ENCODE measurements around the gene PHLDB2.

The PHLDB2 gene

DNA sequence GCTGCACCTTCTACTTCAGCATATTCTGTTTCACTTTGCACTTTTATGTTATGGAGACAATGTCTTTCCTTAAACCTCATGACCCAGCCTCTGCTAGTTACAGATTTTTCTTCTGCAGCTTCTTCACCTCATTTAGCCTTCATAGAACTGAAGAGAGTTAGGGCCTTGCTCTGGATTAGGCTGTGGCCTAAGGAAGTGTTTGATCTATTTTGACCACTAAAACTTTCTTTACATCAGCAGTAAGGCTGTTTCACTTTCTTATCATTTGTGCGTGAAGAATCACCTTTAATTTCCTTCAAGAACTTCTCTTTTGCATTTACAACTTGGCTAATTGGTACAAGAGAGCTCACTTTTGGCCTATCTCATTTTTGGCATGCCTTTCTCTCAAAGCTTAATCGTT is 40.9 kb downstream of the PHLDB2 start:
- DNase-seq (ENCODE audit: low spot score) = no peak
- TF ChIP-seq, protein P1, sequence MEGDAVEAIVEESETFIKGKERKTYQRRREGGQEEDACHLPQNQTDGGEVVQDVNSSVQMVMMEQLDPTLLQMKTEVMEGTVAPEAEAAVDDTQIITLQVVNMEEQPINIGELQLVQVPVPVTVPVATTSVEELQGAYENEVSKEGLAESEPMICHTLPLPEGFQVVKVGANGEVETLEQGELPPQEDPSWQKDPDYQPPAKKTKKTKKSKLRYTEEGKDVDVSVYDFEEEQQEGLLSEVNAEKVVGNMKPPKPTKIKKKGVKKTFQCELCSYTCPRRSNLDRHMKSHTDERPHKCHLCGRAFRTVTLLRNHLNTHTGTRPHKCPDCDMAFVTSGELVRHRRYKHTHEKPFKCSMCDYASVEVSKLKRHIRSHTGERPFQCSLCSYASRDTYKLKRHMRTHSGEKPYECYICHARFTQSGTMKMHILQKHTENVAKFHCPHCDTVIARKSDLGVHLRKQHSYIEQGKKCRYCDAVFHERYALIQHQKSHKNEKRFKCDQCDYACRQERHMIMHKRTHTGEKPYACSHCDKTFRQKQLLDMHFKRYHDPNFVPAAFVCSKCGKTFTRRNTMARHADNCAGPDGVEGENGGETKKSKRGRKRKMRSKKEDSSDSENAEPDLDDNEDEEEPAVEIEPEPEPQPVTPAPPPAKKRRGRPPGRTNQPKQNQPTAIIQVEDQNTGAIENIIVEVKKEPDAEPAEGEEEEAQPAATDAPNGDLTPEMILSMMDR (conservative IDR thresholded peaks at IDR 0.05; ENCODE audit: low read depth) = no peak
- ChIA-PET CTCF (interaction anchor here (0.6 to 1.1 kb wide), 2 partner anchors 13 to 35 kb away, joined by 3 to 4 read pairs; no protein-coding TSS in a partner anchor), POLR2A (ENCODE audit: low non-redundant PET) (no interaction called here)
- H3K27ac ChIP-seq = no peak overlapping the region

DNA sequence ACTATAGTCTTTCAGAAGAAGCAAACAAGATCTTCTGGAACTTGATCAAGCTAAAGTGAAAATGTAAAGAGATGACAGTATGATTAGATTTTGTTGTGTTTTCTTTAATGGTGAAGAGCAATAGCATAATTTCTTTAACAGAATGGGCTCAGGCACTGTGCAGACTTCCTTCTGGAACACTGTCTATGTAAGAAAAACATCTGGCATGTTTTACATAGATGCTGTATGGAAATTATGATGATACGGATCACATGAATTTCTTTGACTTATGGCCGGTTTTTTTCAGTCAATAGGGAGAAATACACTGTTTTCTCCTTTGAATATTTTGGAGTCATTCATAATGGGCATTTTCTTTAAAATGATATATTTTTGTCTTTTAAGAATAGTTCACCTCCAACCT is 42.6 kb downstream of the PHLDB2 start:
- ChIA-PET POLR2A (ENCODE audit: low non-redundant PET) (no interaction called here), CTCF (no interaction called here)
- no peak for DNase-seq (ENCODE audit: low spot score)
- TF ChIP-seq, protein P1 (conservative IDR thresholded peaks at IDR 0.05; ENCODE audit: low read depth) = no peak
- no peak overlapping the region for H3K27ac ChIP-seq

DNA sequence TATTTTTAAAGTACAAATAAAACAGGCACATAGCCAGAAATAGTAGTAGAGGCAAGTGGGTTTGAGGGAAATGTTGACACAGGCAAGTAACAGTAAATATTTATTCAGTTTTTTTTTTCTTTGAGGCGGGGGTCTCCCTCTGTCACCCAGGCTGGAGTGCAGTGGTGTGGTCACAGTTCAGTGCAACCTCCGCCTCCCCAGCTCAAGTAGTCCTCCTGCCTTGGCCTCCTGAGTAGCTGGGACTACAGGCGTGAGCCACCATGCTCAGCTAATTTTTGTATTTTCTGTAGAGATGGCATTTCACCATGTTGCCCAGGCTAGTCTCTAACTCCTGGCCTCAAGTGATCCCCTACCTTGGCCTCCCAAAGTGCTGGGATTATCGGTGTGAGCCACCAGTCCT is 43.5 kb downstream of the PHLDB2 start:
- TF ChIP-seq, protein P1 (conservative IDR thresholded peaks at IDR 0.05; ENCODE audit: low read depth) = no peak
- POLR2A ChIA-PET (ENCODE audit: low non-redundant PET) = no interaction called here
- CTCF ChIA-PET = interaction anchor here (1.2 kb wide), 1 partner anchor 14 kb away, joined by 4 read pairs; no protein-coding TSS in a partner anchor
- peak overlapping the region; percentile 96 for H3K27ac ChIP-seq
- DNase-seq (ENCODE audit: low spot score) = no peak

DNA sequence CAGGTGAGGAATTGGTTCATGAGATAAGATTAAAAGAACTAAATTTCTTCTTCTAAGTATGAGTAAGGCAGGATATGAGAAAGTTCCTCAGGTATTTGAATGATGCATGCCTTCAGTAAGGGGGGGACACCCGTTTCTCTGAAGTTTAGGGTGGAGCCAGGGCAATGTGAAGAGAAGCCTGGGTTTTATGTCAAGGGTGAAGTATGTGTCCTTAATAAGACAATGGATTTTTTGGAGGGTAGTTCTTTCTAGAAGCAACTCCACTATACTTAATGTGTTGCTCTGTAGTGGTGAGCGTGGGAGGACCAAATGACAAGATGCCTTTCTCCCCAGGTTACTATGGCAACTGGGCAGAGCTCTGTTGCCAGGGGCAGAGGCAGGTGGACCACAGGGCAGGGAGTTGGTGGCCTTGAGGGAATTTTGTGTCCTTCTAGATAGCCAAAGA is 44.0 kb downstream of the PHLDB2 start:
- ChIA-PET POLR2A (ENCODE audit: low non-redundant PET) (no interaction called here), CTCF (interaction anchor here (1.2 kb wide), 1 partner anchor 14 kb away, joined by 4 read pairs; no protein-coding TSS in a partner anchor)
- H3K27ac ChIP-seq = peak overlapping the region; percentile 96
- DNase-seq (ENCODE audit: low spot score) = peak; percentile 92
- TF ChIP-seq, protein P1 (conservative IDR thresholded peaks at IDR 0.05; ENCODE audit: low read depth) = no peak

DNA sequence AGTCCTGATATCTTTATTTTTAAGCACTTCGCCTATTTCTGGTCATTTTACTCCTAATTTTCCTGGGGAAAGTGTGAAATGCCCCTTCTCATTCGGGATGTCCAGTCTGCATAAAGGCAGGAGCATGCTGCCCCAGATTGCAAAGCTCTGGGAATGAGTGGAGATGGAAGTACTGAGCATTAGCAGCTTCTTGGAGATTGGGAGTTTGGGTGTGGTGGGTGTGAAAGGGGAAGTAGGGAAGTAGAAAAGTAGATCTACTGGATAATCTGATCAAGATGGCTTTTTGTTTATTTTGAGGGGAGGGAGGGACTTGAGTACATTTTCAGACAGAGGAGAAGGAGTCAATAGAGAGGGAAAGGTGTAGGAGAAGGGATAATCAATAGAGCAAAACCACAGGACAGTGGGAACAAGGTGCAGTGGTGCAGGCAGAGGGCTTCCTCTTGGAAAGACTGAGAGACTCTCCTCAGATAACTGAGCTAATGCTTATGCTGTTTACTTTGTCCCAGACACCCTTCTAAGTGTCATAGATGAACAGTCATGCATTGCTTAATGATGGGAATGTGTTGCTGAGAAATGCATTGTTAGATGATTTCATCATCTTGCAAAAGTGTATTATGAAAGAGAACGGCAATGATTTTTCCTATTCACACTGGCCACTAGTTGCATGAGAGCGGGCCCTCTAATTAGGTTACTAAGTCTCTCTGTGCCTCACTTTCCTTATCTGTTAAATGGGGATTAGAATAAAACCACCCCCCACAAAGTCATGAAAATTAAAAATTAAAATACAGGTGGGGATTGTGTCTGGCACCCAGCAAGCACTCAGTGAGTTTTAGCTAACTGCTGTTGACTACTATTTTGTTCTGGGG is 45.5 kb downstream of the PHLDB2 start:
- H3K27ac ChIP-seq = peak overlapping the region; percentile 96
- POLR2A ChIA-PET (ENCODE audit: low non-redundant PET) = no interaction called here
- DNase-seq (ENCODE audit: low spot score) = peak; percentile 80
- TF ChIP-seq, protein P1 (conservative IDR thresholded peaks at IDR 0.05; ENCODE audit: low read depth) = no peak
- CTCF ChIA-PET = interaction anchor here (0.6 to 1.1 kb wide), 5 partner anchors 9 to 1273 kb away, joined by 3 to 7 read pairs (median 3); no protein-coding TSS in a partner anchor

DNA sequence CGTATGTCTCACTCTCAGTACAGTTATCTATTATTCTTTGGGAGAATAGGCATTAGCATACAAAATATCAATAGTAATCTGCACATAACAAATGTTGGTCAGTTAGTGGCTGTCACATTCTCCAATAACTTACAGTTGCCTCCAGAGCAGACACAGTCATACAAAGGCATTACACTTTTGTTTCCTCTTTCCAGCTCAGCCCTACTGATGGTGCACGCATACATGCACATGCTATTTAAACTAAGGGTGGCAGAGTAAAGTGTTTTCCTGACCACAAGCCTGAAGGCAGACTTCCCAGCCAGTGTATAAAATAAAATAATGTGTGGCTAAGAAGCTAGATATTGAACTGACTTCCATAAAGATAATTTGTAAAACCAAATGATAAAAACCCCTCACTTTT is 47.6 kb downstream of the PHLDB2 start:
- TF ChIP-seq, protein P1 (conservative IDR thresholded peaks at IDR 0.05; ENCODE audit: low read depth) = no peak
- CTCF ChIA-PET = interaction anchor here (0.6 kb wide), 1 partner anchor 61 kb away, joined by 7 read pairs; no protein-coding TSS in a partner anchor
- POLR2A ChIA-PET (ENCODE audit: low non-redundant PET) = no interaction called here
- no peak overlapping the region for H3K27ac ChIP-seq
- no peak for DNase-seq (ENCODE audit: low spot score)

All from RWPE1 (cell line).